Mesothelial cell of epicardium (in vitro differentiated cells): Measurements from ENCODE around the gene CXCL13. TPM values are rescaled to one million over a fixed set of nuclear protein-coding genes. Genes with fewer than 3 reads are reported as not detected.
"Not testable (repeated sequence)": the region's sequence is repeated elsewhere in the genome, so short reads cannot be mapped to it uniquely, and the experiment has no call there.

Experiments
- DNase-seq, 2 experiments: peaks; one replicate each; pipeline ENCODE4 v3.0.0; 2021; ENCODE audit warnings: low spot score in 2 of 2; ENCODE audit not compliant: unreplicated experiment in 2 of 2
- H3K27ac Mint-ChIP-seq: 2 replicates; pipeline ENCODE4 v1.8.0; 2021; ENCODE audit warnings: mixed read lengths
- H3K27me3 Mint-ChIP-seq: 2 replicates; pipeline ENCODE4 v1.8.0; 2021; ENCODE audit warnings: low read depth, mixed read lengths
- H3K36me3 Mint-ChIP-seq: 2 replicates; pipeline ENCODE4 v1.8.0; 2021; ENCODE audit warnings: mixed read lengths
- H3K4me1 Mint-ChIP-seq: 2 replicates; pipeline ENCODE4 v1.8.0; 2021; ENCODE audit warnings: mixed read lengths
- H3K4me3 Mint-ChIP-seq: 2 replicates; pipeline ENCODE4 v1.8.0; 2021; ENCODE audit warnings: mild to moderate bottlenecking, moderate library complexity, mixed read lengths
- H3K9me3 Mint-ChIP-seq: 2 replicates; pipeline ENCODE4 v1.8.0; 2021; ENCODE audit warnings: mixed read lengths
- CTCF ChIP-seq: fragments of 200-600 bp; sonication (generic); IDR thresholded peaks from one replicate; pipeline ENCODE4 v1.5.0; 2021; ENCODE audit warnings: antibody characterized with exemption; ENCODE audit not compliant: unreplicated experiment
- total RNA-seq: library from RNA; stranded (reverse); gene quantifications from 3 replicates; pipeline ENCODE4 v1.2.1, GENCODE V29; 2021

The CXCL13 gene
- total RNA-seq, 1 donor from 2014 or later, result not detected

GRCh38 chr4:77634132-77634785 lies 28.6 kb downstream of the CXCL13 start:
- Mint-ChIP-seq H3K9me3 (peaks cover 22% of the 10 kb centered on the region), H3K27me3 (no peaks in the 10 kb centered on the region), H3K36me3 (no peaks in the 10 kb centered on the region), H3K27ac (no peak overlapping the region), H3K4me1 (no peaks in the 10 kb centered on the region), H3K4me3 (no peak overlapping the region)
- no peak for TF ChIP-seq CTCF
- DNase-seq, result no peak

- H3K27ac Mint-ChIP-seq, result no peak overlapping the region
- TF ChIP-seq CTCF, result no peak
- H3K27me3 Mint-ChIP-seq, result no peaks in the 10 kb centered on the region
- no peaks in the 10 kb centered on the region for H3K4me1 Mint-ChIP-seq
- peaks cover 22% of the 10 kb centered on the region for H3K9me3 Mint-ChIP-seq
- no peaks in the 10 kb centered on the region for H3K36me3 Mint-ChIP-seq
- no peak for DNase-seq
- H3K4me3 Mint-ChIP-seq, result no peak overlapping the region
These were observed 29.6 kb downstream of the CXCL13 start for GRCh38 chr4:77635246-77635645.

- no peak for DNase-seq
- H3K9me3 Mint-ChIP-seq, result peaks cover 22% of the 10 kb centered on the region
- no peaks in the 10 kb centered on the region for H3K36me3 Mint-ChIP-seq
- TF ChIP-seq CTCF, result no peak
- no peaks in the 10 kb centered on the region for H3K27me3 Mint-ChIP-seq
- H3K27ac Mint-ChIP-seq, result no peak overlapping the region
- H3K4me3 Mint-ChIP-seq, result no peak overlapping the region
- H3K4me1 Mint-ChIP-seq, result no peaks in the 10 kb centered on the region
These were observed 30.3 kb downstream of the CXCL13 start for GRCh38 chr4:77635876-77636275.

- Mint-ChIP-seq H3K4me3 (no peak overlapping the region), H3K27me3 (no peaks in the 10 kb centered on the region), H3K4me1 (no peaks in the 10 kb centered on the region), H3K36me3 (no peaks in the 10 kb centered on the region), H3K9me3 (peaks cover 22% of the 10 kb centered on the region), H3K27ac (no peak overlapping the region)
- no peak for TF ChIP-seq CTCF
- DNase-seq, result no peak
These were observed 31.3 kb downstream of the CXCL13 start for GRCh38 chr4:77636902-77637301.

- peaks cover 50% of the 10 kb centered on the region for H3K9me3 Mint-ChIP-seq
- H3K27me3 Mint-ChIP-seq, H3K4me3 Mint-ChIP-seq, H3K27ac Mint-ChIP-seq, H3K36me3 Mint-ChIP-seq, DNase-seq, H3K4me1 Mint-ChIP-seq: not testable (repeated sequence)
These were observed 38.4 kb downstream of the CXCL13 start for GRCh38 chr4:77644069-77644468.

GRCh38 chr4:77650787-77651186 lies 45.2 kb downstream of the CXCL13 start:
- DNase-seq, result no peak
- no peak for TF ChIP-seq CTCF
- Mint-ChIP-seq H3K4me1 (no peaks in the 10 kb centered on the region), H3K4me3 (no peak overlapping the region), H3K9me3 (peaks cover 20% of the 10 kb centered on the region), H3K36me3 (peaks cover 9% of the 10 kb centered on the region), H3K27ac (no peak overlapping the region), H3K27me3 (peaks cover 7% of the 10 kb centered on the region)
